ENCODE results near the gene FAM120A. TPM values are rescaled to one million over a fixed set of nuclear protein-coding genes. Genes with fewer than 3 reads are reported as not detected.

FAM120A gene
- total RNA-seq, 1 experiment from 2014 or later: 89.6 TPM

DNA sequence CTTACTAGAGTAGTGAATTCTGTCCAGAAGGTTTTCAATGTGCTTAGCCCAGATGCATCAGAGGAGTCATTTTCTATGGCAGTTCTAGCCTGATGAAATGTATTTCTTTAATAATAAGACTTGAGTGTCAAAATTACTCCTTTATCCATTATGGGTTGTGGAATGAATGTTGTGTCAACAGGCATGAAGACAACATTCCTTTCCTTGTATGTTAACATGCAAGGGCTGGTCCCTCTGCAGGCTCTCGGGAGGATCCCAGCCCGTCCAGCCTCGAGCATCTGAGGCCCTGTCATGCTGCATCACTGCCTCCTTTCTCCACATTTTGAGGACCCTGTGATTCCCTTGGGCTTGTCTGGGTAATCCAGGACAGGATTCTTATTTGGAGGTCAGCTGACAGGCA, 44.8 kb downstream of the FAM120A start:
- no peaks in the 10 kb centered on the region for H4K20me1 ChIP-seq (ENCODE audit: low read length)
- no peak overlapping the region for H3K4me3 ChIP-seq (ENCODE audit: low read length)
- no peak overlapping the region for H2AFZ ChIP-seq (ENCODE audit: low read length)
- no peak overlapping the region for H3K9ac ChIP-seq (ENCODE audit: low read length)
- no peaks in the 10 kb centered on the region for H3K4me1 ChIP-seq (ENCODE audit: insufficient read depth, low read length)
- no peak overlapping the region for H3K27ac ChIP-seq (ENCODE audit: low read length)
- BruUV-seq (replicated peaks): no TSS peak
- no peak for ATAC-seq
- H3K79me2 ChIP-seq (ENCODE audit: low read length): peaks cover 27% of the 10 kb centered on the region
- H3K9me3 ChIP-seq (ENCODE audit: low read length): no peaks in the 10 kb centered on the region
- peaks cover 7% of the 10 kb centered on the region; the same call in 1 of the 2 replicates for H3K36me3 ChIP-seq (ENCODE audit: low read depth, low read length)
- ChIA-PET CTCF (no interaction called here), POLR2A (ENCODE audit: unreplicated experiment) (no interaction called here)
- no peaks in the 10 kb centered on the region for H3F3A ChIP-seq (ENCODE audit: low read length, unreplicated experiment)
- no peaks in the 10 kb centered on the region for H3K9me2 ChIP-seq (replicated peaks; ENCODE audit: low read length)
- intact Hi-C loops (cut with micrococcal nuclease): no loop called here
- no peak overlapping the region for H3K4me2 ChIP-seq (ENCODE audit: low read length)
- DNase-seq: no peak
- TF ChIP-seq, protein P1, sequence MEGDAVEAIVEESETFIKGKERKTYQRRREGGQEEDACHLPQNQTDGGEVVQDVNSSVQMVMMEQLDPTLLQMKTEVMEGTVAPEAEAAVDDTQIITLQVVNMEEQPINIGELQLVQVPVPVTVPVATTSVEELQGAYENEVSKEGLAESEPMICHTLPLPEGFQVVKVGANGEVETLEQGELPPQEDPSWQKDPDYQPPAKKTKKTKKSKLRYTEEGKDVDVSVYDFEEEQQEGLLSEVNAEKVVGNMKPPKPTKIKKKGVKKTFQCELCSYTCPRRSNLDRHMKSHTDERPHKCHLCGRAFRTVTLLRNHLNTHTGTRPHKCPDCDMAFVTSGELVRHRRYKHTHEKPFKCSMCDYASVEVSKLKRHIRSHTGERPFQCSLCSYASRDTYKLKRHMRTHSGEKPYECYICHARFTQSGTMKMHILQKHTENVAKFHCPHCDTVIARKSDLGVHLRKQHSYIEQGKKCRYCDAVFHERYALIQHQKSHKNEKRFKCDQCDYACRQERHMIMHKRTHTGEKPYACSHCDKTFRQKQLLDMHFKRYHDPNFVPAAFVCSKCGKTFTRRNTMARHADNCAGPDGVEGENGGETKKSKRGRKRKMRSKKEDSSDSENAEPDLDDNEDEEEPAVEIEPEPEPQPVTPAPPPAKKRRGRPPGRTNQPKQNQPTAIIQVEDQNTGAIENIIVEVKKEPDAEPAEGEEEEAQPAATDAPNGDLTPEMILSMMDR (conservative IDR thresholded peaks at IDR 0.05; ENCODE audit: low read depth, low read length): no peak
- no peaks in the 10 kb centered on the region for H3K27me3 ChIP-seq (ENCODE audit: low read length)

GRCh38 chr9:93500571-93501298, 49.2 kb downstream of the FAM120A start:
- peak overlapping the region; percentile 27; the same call in 1 of the 2 replicates for H3K4me3 ChIP-seq (ENCODE audit: low read length)
- intact Hi-C loops (cut with micrococcal nuclease): no loop called here
- H3K27ac ChIP-seq (ENCODE audit: low read length): no peak overlapping the region
- H3K4me1 ChIP-seq (ENCODE audit: insufficient read depth, low read length): no peaks in the 10 kb centered on the region
- no peaks in the 10 kb centered on the region for H3F3A ChIP-seq (ENCODE audit: low read length, unreplicated experiment)
- peaks cover 12% of the 10 kb centered on the region for H3K79me2 ChIP-seq (ENCODE audit: low read length)
- BruUV-seq (replicated peaks): no TSS peak
- POLR2A ChIA-PET (ENCODE audit: unreplicated experiment): no interaction called here
- no peak for TF ChIP-seq EZH2phosphoT487 (IDR thresholded peaks at IDR 0.05; ENCODE audit: borderline replicate concordance, low read length)
- TF ChIP-seq, protein P1 (conservative IDR thresholded peaks at IDR 0.05; ENCODE audit: low read depth, low read length): no peak
- TF ChIP-seq EZH2 (IDR thresholded peaks at IDR 0.05; ENCODE audit: low read length, unreplicated experiment): no peak
- H3K27me3 ChIP-seq (ENCODE audit: low read length): no peaks in the 10 kb centered on the region
- no peaks in the 10 kb centered on the region for H4K20me1 ChIP-seq (ENCODE audit: low read length)
- ATAC-seq (no peak), DNase-seq (no peak)
- no peak overlapping the region for H3K9ac ChIP-seq (ENCODE audit: low read length)
- peaks cover 15% of the 10 kb centered on the region for H3K36me3 ChIP-seq (ENCODE audit: low read depth, low read length)
- no peak overlapping the region for H2AFZ ChIP-seq (ENCODE audit: low read length)
- H3K9me2 ChIP-seq (replicated peaks; ENCODE audit: low read length): no peaks in the 10 kb centered on the region
- H3K4me2 ChIP-seq (ENCODE audit: low read length): peak overlapping the region; percentile 51
- CTCF ChIA-PET: no interaction called here
- no peaks in the 10 kb centered on the region for H3K9me3 ChIP-seq (ENCODE audit: low read length)

DNA sequence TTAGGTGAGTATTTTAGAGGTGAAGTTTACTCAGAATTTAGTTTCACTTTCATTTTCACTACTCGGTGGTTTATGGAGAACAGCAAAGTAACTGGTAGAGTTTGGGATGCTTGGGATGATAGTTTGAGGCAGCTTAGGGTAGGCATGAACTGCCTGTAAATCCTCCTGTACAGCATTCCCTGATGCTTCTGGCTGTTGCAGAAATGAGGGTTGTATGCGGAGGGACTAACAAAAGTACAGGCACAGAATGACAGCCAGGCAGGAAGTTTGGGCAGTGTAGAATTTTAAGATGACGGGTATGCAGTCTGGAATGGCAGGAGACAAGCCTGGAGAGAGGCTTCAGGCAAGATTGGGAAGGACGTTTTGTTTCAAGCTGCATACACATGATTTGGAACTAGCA, 49.9 kb downstream of the FAM120A start:
- no peak overlapping the region for H2AFZ ChIP-seq (ENCODE audit: low read length)
- peak overlapping the region; percentile 27; the same call in 1 of the 2 replicates for H3K4me3 ChIP-seq (ENCODE audit: low read length)
- ChIA-PET CTCF (no interaction called here), POLR2A (ENCODE audit: unreplicated experiment) (no interaction called here)
- no peaks in the 10 kb centered on the region for H3F3A ChIP-seq (ENCODE audit: low read length, unreplicated experiment)
- BruUV-seq (replicated peaks): no TSS peak
- no peaks in the 10 kb centered on the region for H3K4me1 ChIP-seq (ENCODE audit: insufficient read depth, low read length)
- no peaks in the 10 kb centered on the region for H4K20me1 ChIP-seq (ENCODE audit: low read length)
- H3K27me3 ChIP-seq (ENCODE audit: low read length): no peaks in the 10 kb centered on the region
- TF ChIP-seq EZH2phosphoT487 (IDR thresholded peaks at IDR 0.05; ENCODE audit: borderline replicate concordance, low read length) (no peak), EZH2 (IDR thresholded peaks at IDR 0.05; ENCODE audit: low read length, unreplicated experiment) (no peak)
- TF ChIP-seq, protein P1 (conservative IDR thresholded peaks at IDR 0.05; ENCODE audit: low read depth, low read length): no peak
- H3K36me3 ChIP-seq (ENCODE audit: low read depth, low read length): peaks cover 15% of the 10 kb centered on the region
- no peak overlapping the region for H3K27ac ChIP-seq (ENCODE audit: low read length)
- intact Hi-C loops (cut with micrococcal nuclease): no loop called here
- H3K9ac ChIP-seq (ENCODE audit: low read length): no peak overlapping the region
- ATAC-seq (no peak), DNase-seq (no peak)
- H3K4me2 ChIP-seq (ENCODE audit: low read length): peak overlapping the region; percentile 51
- H3K9me2 ChIP-seq (replicated peaks; ENCODE audit: low read length): no peaks in the 10 kb centered on the region
- H3K9me3 ChIP-seq (ENCODE audit: low read length): no peaks in the 10 kb centered on the region
- H3K79me2 ChIP-seq (ENCODE audit: low read length): peaks cover 16% of the 10 kb centered on the region

Measured in PC-3 (cell line).